HG03520 (cell line): ENCODE data around the gene METRNL.
"Not testable (repeated sequence)": the region's sequence is repeated elsewhere in the genome, so short reads cannot be mapped to it uniquely, and the experiment has no call there.

ENCODE experiments used
- ATAC-seq: cut with Tn5 transposase; IDR thresholded peaks from one replicate; pipeline ENCODE4 v1.9.1; 2021; ENCODE audit warnings: mild to moderate bottlenecking, moderate library complexity; ENCODE audit not compliant: unreplicated experiment

METRNL gene

DNA sequence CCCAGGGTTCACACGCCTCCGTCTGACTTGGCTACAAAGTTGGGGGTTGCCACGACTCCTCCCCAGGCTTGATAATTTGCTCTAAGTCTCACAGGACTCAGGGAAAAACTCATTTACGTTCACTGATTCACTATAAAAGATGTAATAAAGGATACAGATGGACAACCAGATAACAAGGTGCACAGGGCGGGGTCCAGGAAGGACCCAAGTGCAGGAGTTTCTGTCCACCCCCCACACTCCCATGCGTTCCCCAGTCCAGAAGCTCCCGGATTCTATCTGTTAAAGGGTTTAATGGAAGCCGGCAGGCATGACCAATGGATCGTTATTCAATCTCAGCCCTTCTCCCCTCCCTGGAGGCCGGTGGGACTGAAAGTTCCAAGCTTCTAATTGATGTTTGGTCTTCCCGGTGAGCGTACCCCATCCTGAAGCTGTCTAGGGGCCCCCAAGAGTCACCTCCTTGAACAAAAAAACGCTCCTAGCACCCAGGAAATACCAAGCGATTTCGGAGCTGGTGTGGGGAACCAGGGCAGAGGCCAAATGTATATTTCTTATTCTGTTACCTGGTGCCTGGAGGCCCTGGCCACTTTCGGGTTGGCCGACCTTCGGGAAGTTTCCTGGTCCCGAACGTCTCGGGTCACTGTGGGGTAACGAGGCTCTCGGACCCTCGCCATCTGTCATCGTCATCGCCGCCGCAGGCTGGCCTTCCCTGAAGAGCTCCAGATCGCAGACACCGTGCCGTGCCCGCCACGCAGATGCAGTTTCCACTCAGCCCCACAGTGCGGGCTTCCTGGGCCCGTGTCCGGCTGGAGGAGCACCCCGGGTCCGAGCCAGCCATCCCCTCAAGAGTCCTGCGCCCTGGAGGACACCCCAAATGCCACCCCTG, 13.5 kb upstream of the METRNL start:
- no peak for ATAC-seq

DNA sequence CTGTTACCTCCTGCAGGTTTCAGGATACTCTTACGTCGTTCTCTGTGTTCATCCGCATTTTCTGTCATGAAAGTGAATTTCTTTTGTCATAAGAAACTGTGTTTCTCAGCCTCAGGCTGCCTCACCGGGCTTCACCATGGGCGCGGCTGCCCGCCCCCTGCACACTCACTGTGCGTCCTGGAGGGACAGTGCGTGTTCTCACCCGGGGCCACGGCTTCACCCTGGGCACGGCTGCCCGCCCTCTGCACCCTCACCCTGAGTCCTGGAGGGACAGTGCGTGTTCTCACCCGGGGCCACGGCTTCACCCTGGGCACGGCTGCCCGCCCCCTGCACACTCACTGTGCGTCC, 12.9 kb upstream of the METRNL start:
- ATAC-seq: not testable (repeated sequence)

DNA sequence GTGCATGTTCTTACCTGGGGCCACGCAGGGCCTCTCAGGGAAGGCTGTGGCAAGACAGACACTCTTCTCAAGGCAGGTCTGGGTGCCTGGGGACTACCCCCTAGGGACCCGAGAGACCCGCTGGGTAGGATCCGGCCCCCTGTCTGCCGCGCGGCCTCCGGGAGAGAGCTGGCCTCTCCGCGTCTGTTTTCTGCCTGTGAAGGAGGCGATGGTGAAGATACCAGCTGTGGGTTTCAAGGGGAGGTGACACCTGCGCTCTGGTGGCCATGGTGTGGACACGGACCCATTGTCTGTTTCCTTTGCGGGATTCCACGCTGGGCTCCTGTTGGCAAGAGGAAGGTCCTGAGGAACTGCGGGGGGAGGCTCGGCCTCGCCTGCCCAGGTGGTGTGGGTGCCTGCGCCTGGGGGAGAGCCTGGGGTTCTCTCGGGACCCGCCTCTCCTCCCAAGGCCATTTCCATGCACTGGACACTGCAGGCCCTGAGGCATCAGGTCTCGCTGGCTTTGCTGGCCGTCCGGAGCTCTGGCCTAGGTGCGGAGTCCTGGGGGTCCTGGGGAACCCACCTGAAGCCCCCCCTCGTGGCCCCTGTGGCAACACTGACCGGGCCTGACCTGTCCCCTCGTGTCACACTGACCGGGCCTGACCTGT, 12.2 kb upstream of the METRNL start:
- no peak for ATAC-seq

DNA sequence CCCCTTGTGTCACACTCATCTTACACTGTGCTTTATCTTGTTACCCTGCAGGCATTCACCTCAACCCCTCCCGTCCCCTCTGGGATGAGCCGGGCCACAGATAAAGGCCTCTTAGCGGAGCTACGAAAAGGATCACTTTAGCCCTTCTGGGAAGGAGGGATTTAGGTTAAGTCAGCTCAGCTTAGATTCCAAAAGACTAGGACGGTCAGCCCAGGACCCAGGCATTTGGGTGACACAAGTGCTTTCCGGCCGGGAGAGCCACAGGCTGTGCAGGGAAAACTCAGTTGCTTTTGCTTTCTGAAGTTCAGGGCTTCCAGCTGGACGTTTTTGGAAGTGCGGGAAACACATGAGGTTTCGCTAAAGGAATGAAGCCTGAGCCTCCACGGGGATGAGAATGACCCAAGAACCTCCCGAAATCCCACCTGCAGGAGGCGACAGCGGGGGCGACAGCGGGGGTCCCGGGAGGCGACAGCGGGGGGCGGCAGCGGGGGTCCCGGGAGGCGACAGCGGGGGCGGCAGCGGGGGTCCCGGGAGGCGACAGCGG, 11.6 kb upstream of the METRNL start:
- no peak for ATAC-seq

DNA sequence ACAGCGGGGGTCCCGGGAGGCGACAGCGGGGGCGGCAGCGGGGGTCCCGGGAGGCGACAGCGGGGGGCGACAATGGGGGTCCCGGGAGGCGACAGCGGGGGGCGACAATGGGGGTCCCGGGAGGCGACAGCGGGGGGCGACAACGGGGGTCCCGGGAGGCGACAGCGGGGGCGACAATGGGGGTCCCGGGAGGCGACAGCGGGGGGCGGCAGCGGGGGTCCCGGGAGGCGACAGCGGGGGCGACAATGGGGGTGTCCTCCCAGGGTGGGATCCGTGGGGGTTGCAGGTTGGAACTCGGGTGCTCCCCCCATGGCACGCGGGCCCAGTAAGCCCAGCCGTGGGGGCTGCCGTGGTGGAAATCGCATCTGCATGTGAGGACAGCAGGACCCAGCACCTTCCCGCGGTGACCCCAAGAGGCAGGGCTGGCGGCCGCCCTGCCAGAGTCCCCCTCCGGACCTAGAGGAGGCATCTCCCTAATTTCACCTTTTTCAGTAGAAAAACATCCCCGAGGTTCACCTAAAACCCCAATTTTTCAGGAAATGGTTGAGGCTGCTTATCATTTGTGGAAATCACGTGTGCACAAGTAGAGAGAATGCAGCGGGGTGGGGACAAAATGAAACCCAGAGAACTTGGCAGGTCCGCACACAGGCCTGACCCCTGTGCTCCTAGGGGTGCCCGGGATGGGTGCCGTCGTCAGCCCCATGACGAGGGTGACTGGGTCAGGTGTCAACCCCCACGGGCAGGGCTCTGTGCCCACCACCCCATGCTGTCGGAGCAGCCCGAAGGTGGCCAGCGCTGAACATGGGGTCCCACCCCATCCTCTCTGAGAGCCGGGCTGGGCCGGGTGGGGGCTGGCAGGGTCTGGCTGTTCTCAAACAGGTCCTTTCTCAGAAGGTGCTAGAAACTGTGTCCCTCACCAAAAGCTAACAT, 10.5 kb upstream of the METRNL start:
- ATAC-seq: no peak

DNA sequence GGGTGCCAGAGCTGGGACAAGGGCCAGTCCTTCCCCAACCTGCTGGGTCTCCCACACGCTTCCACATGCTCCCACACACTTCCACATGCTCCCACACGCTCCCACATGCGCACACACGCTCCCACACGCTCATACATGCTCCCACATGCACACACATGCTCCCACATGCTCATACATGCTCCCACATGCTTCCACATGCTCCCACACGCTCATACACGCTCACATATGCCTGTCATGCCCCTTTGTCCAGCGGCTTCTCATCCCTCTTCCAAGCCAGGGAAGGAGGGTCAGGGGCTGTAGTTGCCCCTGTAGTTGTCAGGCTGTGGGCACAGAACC, 9.9 kb upstream of the METRNL start:
- ATAC-seq: no peak

DNA sequence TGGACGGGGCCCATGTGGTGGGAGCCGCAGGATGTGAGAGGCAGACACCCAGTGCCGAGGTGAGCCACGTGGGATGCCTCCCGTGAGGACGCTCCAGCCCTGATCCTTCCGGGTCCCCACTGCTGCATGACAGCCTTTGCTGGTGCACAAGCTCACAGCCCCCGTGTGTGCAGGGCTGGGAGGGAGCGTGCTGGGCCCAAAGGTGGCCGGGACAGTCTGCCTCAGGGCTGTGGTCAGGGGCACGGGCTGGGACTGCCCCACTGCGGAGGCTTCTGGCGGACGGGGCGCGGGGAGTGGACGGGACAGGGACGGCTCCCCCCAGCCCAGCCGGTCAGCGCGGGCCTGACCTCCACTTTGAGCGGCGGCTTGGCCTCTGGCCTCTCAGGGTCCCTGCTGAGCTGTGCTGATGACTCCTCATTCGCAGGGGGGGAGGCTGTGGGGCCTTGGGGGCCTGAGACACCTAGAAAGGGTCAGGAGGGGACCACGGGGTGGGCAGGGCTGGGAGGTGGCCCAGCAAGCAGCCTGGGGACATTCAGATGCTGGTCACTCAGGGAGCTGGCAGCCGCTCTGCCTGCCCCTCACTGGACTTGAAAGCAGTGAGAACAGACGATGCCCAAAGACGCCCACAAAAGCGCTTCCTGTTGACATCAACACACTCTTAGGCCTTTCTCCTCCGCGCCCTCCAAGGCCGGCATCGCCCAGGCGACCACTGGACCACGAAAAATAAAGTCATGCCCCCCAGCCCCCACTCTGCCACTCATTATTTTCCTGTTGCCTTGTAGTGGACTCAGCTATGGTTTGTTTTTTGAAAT, 9.3 kb upstream of the METRNL start:
- no peak for ATAC-seq

DNA sequence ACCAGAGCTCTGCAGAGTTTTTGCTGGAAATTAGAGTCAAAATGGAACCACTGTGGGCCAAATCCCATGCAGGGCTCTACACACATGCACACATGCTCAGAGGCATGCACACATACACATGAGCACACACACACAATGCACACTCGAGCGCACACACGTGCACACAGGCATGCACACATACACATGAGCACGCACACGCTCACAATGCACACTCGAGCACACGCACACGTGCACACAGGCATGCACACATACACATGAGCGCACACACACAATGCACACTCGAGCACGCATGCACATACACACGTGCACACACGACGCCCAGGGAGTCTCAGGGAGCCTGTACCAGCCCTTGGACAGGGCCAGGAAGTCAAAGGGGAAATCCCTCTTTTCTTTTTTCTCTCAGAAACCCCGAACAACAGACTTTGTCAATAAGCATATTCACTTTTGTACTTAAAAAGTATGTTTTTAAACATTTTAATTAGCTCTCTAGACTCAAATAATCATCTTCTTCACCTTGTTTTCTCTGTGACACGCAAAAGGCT, 8.5 kb upstream of the METRNL start:
- no peak for ATAC-seq

DNA sequence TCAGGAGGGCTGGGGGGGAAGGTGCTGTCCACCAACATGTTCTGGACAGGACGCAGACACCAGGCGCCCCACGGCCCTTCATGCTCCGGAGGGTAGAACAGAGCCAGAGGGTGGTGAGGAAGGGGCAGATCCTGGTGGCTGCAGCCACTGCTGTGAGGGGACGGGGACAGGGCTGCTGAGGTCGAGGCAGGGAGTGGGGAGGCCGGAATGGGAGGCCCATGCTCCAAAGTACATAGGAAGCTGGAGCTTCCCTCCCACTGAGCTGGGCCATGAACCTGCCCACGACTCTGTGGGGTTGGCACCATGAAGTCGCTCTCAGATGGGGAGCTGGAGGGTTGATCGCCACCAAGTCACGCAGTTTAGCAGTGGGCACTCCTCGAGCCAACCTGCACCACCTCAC, 8.0 kb upstream of the METRNL start:
- ATAC-seq: no peak

DNA sequence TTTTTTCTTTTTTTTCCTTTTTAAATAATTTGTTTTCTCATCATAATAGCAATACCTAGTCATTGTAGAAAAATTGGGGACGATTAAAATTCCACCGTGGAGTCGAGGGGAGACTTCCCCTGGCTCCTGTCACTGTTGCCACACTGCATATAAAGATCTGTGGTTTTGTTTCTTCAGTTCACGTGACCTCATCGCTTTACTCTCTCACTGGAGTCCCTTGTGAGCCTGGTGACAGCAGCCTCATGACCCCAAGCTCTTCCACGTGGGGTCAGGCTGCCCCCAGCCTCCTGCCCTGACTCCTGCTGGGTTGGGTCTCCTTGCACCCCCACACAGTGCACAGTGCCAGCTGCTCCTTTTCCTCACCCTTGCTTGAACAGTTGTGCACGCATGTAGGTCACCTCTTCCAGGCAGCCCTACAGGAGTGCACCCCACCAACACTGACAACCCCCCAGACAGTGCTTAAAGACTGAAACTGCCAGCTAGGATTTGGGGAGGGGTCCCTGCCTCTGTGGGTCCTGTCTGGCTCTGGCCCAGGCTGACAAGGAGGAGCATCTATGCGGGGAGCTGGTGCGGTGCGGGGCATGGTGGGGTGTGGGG, 7.3 kb upstream of the METRNL start:
- no peak for ATAC-seq

DNA sequence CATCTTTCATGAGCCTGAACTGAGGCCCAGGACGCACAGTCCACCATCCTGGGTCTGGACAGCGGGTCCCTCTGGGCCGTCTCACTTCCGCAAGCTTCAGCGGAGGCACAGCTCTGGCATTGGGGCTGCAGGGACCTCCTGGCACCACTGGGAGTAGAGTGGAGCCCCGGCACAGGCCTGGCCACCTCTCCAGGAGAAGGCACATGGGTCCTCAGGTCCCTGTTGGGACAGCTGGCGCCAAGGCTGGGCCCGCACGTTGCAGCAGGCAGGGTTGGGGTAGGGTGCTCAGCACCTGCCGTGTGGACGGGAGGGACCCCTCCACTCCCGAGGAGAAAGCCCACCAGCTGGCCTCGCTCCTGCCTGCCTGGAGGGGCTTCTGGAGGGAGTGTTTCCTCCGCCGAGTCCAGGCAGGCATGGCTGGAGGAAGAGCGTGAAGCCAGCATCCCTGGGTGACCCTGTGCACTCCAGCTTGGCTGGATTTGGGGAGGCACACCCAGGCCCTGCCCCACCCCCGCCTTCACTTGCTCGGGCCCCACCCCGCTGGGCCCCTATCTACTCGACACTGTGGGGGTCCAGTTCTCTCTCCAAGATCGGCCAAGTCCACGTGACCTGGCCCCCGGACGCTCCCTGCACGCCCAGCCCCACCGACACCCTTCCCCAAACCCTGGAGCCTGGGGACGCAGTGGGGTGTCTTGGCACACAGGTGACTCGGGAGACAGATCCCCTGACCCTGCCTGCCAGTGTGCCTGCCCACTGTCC, 6.6 kb upstream of the METRNL start:
- ATAC-seq: no peak

DNA sequence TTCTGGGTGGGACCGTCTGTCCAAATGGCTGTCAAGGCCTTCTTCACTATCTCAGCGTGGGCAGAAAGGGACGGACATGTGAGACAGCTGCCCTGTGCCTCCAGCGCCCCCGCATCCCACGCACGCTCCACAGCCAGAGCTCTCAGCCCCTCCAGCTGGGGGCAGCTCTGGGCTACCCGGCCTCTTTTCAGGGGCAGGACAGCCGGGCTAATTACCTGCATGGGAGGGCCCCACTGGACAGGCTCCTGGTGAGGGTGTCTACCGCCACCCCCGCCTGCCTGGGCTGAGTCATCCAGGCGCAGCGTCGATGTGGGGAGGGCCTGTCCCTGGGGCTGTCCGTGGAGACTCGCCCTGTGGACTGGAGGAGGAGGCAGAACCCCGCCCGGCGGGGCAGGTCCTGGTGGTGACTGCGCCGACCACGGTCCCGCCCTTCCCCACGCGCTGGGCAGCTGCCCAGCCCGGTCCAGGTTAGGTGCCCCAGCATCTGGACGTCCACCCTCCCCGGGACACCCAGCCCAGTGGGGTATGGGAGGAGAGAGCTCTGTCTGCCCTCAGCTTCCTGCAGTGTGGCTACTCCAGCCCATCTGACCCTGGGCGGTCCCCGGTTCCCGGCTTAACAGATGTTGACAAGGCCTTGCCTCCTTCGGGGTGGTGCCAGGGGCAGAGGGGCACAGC, 5.9 kb upstream of the METRNL start:
- ATAC-seq: no peak

DNA sequence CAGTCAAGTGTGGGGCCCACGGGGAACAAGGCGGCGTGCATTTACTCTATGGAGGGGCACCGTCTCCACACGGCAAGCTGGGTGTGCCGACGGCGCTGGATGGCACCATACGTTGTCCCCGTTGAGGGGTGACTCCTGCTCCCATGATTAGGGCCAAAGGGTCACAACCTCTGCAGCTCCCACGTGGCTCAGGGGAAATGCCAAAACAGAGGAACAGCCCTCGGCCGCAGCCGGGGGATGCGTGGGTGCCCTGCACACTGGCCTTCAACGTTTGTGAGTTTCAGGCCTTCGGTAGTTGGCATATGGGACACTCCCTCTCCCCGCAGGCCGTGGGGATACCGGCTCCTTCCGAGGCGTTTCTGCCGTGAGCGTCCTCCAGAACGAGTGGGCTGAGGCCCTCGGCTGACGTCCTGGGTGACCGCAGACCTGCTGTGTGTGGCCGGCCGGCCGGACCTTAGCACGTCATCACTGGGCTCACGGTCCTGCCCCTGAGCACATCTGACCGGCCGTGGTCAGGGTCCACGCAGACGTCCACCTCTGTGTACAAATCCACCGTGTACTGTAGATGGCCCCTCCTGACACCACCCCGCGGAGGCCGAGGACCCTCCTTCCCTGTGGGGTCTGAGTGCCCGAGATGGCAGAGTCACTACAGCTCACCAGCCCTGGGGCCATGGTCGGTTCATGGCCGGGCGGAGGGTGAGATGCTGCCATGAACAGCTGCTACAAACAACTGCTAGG, 4.8 kb upstream of the METRNL start:
- no peak for ATAC-seq

DNA sequence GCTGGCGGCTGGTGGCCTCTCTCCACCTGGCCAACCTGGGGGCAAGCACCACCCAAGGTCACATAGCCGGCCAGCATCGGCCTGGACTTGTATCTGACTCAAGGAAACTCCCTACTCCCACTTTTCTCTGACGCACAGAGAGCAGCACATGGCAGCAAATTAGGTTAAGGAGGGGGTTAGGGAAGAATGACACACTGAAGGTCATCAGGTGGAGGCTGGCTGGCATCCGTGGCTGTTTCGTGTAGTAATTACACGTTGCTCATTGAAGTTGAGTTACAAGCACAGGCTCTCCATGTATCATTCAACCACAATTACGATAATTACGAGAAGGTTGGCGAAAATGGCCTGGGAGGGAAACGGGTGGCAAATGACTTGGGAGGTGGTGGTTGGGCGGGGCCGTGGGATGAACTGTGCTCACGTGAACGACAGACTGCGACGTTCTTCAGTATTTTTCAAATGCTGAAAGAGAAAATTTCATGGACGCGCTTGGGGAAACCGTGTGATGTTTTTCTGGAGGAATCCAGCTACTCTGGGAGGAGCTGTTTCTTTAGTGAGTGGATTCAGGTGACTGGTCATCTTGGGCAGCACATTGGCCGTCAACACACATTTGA, 4.0 kb upstream of the METRNL start:
- no peak for ATAC-seq

DNA sequence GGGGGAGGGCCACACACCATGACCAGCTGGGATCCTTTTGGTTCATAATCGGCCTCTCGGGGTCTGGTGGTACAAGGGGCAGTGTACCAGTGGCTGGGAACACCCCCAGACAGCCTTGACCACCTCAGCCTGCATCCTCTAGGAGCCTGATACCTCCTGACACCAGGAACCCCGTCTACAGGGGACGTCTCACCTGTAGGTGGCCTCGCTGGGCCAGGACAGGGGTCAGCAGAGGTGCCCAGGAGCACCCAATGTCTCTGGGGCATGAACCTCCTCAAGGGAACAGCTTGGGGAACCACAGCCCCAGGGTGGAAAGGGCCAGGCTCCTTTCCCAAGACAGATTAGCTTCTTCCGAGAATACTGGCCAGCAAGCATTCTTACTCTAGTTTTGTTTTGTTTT, 2.5 kb upstream of the METRNL start:
- no peak for ATAC-seq

DNA sequence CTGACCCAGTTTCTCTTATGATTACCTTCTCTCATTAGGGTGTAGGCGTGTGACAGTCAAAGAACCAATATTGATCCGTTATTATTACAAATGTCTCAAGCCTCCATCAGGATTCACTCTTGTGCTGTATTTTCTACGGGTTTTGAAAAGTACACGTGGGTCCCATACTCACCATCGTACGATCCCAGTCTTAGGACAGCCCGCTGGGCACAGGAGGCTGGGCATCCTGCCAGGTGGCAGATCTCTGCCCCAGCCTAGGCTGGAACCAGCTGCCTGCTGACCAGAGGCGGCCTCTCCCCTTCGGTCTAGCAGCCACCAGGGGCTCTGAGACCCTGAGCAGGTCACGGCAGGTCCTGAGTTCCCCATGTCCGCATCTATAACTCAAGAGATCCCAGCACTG, 2.0 kb upstream of the METRNL start:
- no peak for ATAC-seq

DNA sequence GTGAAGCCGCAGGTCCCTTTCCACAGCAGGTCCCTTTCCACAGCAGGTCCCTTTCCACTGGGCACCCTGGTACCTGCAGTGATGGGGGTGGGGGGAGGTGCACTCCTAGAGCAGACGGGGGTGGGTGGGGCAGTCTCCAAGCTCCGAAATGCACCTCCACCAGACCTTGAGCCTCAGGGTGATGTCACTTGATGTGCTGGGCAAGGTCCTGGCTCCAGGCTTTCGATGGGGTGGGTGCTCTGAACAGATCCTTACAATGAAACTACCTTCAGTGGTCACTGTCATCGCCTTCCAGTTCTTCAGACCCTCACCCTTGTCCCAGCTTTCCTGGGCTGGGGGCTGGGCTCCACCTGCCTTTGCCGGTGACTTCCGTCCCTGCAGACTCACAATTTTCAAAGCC, 1.5 kb upstream of the METRNL start:
- no peak for ATAC-seq
